Measurements from ENCODE around the gene MRPS18A.

- no peak for TF ChIP-seq EZH2phosphoT487 (IDR thresholded peaks at IDR 0.05; ENCODE audit: borderline replicate concordance)
- TF ChIP-seq CTCF (conservative IDR thresholded peaks at IDR 0.05; ENCODE audit: low read length), result no peak
These were observed 56.5 kb downstream of the MRPS18A start for GRCh38 chr6:43630980-43631619.

All from Loucy (cell line).